Urinary bladder (tissue), 4 donors: ENCODE measurements around the gene CFAP69. TPM values are rescaled to one million over a fixed set of nuclear protein-coding genes. Genes with fewer than 3 reads are reported as not detected.
"Not testable (repeated sequence)": the region's sequence is repeated elsewhere in the genome, so short reads cannot be mapped to it uniquely, and the experiment has no call there.

Source experiments
- DNase-seq: peaks from one replicate; pipeline ENCODE4 v3.0.0-alpha.2; 2015; ENCODE audit errors: extremely low spot score
- H3K27ac ChIP-seq: one replicate; pipeline ENCODE4 v1.5.1; 2013; ENCODE audit warnings: low read depth, mild to moderate bottlenecking, moderate library complexity
- H3K36me3 ChIP-seq: one replicate; pipeline ENCODE4 v1.6.1; 2013; ENCODE audit warnings: mild to moderate bottlenecking, moderate library complexity; ENCODE audit not compliant: insufficient read depth
- H3K4me1 ChIP-seq: one replicate; pipeline ENCODE4 v1.6.1; 2013; ENCODE audit warnings: mild to moderate bottlenecking, moderate library complexity; ENCODE audit not compliant: insufficient read depth
- H3K4me3 ChIP-seq: one replicate; pipeline ENCODE4 v1.5.1; 2013; ENCODE audit warnings: low read depth, low read length
- WGBS: extraction: QIAGEN DNeasy Blood & Tissue Kit; methylation state at CpG from one replicate; pipeline ENCODE4 v1.1.7; 2013; 5-methylcytosine and 5-hydroxymethylcytosine counted together
- polyA plus RNA-seq: library from polyadenylated mRNA; stranded (reverse); fragments of 200-250 nt; gene quantifications from one replicate; pipeline ENCODE4 v1.2.3, GENCODE V29; 2013
- total RNA-seq: library from RNA; depleted of rRNA; stranded (reverse); fragments of >200 nt; gene quantifications from one replicate; pipeline ENCODE4 v1.2.3, GENCODE V29; 2014
- donor health status: healthy with polysubstance abuse.
- donor health status: healthy.

CFAP69 gene
- total and polyA plus RNA-seq, 2 donors = 2.4 to 19.1 TPM

GRCh38 chr7:90239625-90240228 lies 5.2 kb upstream of the CFAP69 start:
- Histone ChIP-seq H3K36me3 (no peaks in the 10 kb centered on the region), H3K4me1 (no peaks in the 10 kb centered on the region), H3K27ac (no peak overlapping the region), H3K4me3 (no peak overlapping the region)
- no peak for DNase-seq
- 82% methylated on average over 9 of the region's 9 CpGs for WGBS

DNA sequence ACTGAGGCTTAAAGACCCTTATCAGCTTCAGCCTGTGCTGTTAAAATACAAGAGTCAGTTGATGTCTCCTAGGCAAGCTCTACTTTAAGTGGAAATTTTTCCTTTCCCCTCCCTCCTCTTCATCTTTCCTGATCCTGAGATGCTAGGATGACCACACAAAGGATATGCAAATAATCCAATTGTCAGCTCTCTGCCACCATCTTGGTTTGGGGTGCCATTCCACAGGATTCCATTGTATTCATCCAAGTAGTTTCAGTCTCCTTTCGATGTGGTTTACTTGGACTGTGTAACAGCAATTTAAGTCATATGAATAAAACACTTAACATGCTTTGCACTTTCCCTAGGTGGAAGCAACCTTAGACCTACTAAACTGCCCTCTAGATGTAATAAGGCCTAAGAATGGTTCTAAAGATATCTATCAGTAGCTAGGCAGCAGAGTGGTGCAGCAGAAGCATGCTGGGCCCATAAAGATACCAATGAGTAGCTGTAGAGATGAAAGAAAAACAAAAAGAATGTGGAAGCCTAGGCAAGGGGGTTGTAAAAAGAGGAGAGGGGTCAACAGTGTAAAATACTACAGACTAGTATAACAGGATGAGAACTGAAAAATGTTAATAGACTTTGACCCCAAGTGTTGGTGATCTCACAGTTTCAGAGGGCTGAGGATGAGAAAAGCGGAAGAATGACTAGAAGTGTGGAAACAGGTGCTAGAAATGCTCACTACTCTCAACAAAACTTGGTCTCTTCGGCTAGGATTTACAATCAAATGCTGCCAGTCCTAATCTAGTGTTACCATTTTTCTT lies 2.4 kb upstream of the CFAP69 start:
- no peaks in the 10 kb centered on the region for H3K36me3 ChIP-seq
- WGBS = 82% methylated on average over 3 of the region's 3 CpGs
- no peak overlapping the region for H3K27ac ChIP-seq
- no peak overlapping the region for H3K4me3 ChIP-seq
- no peaks in the 10 kb centered on the region for H3K4me1 ChIP-seq
- DNase-seq = no peak

GRCh38 chr7:90243556-90243955 lies 1.4 kb upstream of the CFAP69 start:
- no peak for DNase-seq
- Histone ChIP-seq H3K27ac (no peak overlapping the region), H3K4me1 (no peaks in the 10 kb centered on the region), H3K36me3 (no peaks in the 10 kb centered on the region), H3K4me3 (no peak overlapping the region)
- 15% methylated on average over 1 of the region's 1 CpG for WGBS

- H3K27ac ChIP-seq = no peak overlapping the region
These were observed 437 bp upstream of the CFAP69 start for GRCh38 chr7:90244565-90244908.

DNA sequence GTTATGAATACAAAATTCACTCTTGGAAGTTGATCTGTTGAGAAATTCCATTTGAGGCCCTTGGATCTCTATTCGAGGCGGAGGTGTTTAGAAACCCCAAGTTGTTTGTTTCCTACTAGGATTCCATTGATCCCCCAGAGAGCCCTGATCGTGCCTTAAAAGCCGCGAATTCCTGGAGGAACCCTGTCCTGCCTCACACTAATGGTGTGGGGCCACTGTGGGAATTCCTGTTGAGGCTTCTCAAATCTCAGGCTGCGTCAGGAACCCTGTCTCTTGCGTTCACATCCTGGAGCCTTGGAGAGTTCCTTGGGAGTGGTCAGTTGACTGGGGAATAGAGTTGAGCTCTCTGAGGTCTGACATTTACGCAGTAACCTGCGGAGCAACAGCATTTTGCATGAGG lies 1.2 kb downstream of the CFAP69 start:
- Histone ChIP-seq H3K27ac (no peak overlapping the region), H3K4me3 (no peak overlapping the region), H3K4me1 (no peaks in the 10 kb centered on the region), H3K36me3 (no peaks in the 10 kb centered on the region)
- DNase-seq = no peak
- 27% methylated on average over 9 of the region's 9 CpGs for whole genome bisulfite sequencing

More at GRCh38 chr7:90244565-90244908, 437 bp upstream of the CFAP69 start:
- no peaks in the 10 kb centered on the region for H3K4me1 ChIP-seq
- whole genome bisulfite sequencing = 3% methylated on average over 6 of the region's 6 CpGs
- H3K36me3 ChIP-seq = no peaks in the 10 kb centered on the region
- no peak for DNase-seq
- H3K4me3 ChIP-seq = peak overlapping the region; percentile 86

DNA sequence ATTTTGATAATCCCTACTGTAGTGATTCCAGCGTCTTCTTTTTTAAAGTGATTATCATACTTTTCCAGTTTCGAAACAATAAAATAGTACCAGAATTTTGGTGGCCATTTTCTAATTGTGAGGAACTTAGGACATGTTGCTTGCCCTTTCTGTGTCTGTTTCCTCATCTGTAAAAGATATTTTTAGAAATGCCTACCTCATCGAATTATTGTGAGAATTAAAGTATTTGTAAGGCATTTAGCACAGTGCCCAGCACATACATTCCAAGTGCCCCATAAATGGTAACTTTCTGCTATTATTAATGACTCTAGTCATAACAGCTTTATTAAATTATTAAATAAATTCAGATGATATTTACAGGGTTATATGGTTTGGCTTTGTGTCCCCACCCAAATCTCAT lies 3.7 kb downstream of the CFAP69 start:
- H3K36me3 ChIP-seq = no peaks in the 10 kb centered on the region
- H3K27ac ChIP-seq = no peak overlapping the region
- WGBS = 80% methylated on average over 3 of the region's 3 CpGs

GRCh38 chr7:90250601-90251303 lies 5.8 kb downstream of the CFAP69 start:
- H3K4me3 ChIP-seq = no peak overlapping the region
- H3K4me1 ChIP-seq = no peaks in the 10 kb centered on the region
- WGBS = 50% methylated on average over 3 of the region's 3 CpGs
- H3K36me3 ChIP-seq = no peaks in the 10 kb centered on the region
- H3K27ac ChIP-seq = no peak overlapping the region
- DNase-seq = no peak

More for the DNA sequence above, 3.7 kb downstream of the CFAP69 start:
- DNase-seq = no peak
- no peaks in the 10 kb centered on the region for H3K4me1 ChIP-seq
- no peak overlapping the region for H3K4me3 ChIP-seq

DNA sequence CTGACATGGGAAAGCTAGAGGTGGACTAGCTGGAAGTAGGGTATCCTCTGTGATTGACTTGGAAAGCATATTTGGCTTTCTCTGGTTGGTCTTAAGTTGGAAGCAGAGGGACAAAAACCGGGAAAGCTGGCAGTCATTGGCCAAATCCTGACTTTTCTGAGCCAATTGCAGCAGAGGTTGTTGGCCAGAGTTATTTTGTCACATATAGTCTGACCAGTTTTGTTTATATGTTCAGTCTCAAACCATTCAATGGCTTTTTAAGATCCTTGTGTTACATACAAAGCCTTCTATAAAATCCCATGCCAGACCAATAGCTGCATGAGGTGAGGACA lies 6.3 kb downstream of the CFAP69 start:
- no peak for DNase-seq
- Histone ChIP-seq H3K4me1 (no peaks in the 10 kb centered on the region), H3K27ac (no peak overlapping the region)

DNA sequence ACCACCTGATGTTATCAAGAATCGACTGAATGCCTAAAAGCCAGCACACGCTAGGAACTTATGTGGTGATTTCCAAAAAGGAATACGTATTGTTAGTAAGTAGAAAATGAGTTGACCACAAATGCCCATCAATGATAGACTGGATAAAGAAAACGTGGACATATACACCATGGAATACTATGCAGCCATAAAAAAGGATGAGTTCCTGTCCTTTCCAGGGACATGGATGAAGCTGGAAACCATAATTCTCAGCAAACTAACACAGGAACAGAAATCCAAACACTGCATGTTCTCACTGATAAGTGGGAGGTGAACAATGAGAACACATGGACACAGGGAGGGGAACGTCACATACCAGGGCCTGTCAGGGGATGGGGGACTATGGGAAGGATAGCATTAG lies 11.0 kb downstream of the CFAP69 start:
- H3K27ac ChIP-seq, H3K36me3 ChIP-seq, DNase-seq, H3K4me3 ChIP-seq, H3K4me1 ChIP-seq: not testable (repeated sequence)
- WGBS = 96% methylated on average over 5 of the region's 5 CpGs

More for the DNA sequence above, 6.3 kb downstream of the CFAP69 start:
- H3K36me3 ChIP-seq = no peaks in the 10 kb centered on the region
- WGBS = 47% methylated on average over 1 of the region's 1 CpG
- H3K4me3 ChIP-seq = no peak overlapping the region

DNA sequence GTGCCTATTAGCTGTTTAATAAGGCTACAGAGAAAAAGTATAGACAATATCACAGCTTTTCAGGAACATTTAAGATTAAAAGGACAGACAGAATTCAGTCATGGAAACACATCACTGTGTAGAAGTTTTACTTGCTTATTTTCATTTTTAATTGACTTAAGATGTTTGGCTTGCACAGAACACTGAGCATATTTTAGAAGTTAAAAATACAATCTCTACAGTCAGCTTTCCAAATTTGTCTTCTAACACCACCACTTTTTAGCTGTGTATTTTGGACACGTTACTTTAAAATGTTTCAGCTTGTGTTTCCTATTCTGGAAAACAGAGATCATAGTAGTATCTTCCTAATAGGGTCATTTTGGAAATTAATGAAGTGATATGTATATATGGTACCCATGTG lies 11.8 kb downstream of the CFAP69 start:
- Histone ChIP-seq H3K27ac (no peak overlapping the region), H3K4me3 (no peak overlapping the region), H3K4me1 (no peaks in the 10 kb centered on the region), H3K36me3 (no peaks in the 10 kb centered on the region)
- no peak for DNase-seq
- WGBS = 74% methylated on average over 1 of the region's 1 CpG

DNA sequence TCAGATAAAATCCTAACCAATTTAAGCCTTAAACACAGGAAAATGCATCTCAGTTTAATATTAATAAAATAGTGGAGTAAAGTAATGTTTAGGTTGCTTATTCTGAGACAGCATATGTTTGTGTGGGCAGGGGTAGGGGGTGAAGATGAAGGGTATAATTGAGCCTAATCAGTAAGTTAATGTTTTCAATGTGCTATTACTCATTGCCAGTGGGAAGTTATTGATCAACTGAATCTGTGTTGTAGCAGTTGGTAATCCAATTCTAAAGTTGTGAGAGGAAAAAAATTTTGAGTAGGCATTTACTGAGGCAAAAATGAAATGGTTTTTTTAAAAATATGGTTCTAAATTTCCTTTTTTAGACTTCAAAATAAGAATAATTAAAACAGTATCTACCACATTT lies 16.5 kb downstream of the CFAP69 start:
- no peak overlapping the region for H3K27ac ChIP-seq
- H3K4me3 ChIP-seq = no peak overlapping the region
- no peak for DNase-seq
- no peaks in the 10 kb centered on the region for H3K4me1 ChIP-seq
- H3K36me3 ChIP-seq = no peaks in the 10 kb centered on the region

GRCh38 chr7:90262438-90262837 lies 17.5 kb downstream of the CFAP69 start:
- Histone ChIP-seq H3K36me3 (no peaks in the 10 kb centered on the region), H3K4me3 (no peak overlapping the region), H3K27ac (no peak overlapping the region), H3K4me1 (no peaks in the 10 kb centered on the region)
- DNase-seq = no peak

DNA sequence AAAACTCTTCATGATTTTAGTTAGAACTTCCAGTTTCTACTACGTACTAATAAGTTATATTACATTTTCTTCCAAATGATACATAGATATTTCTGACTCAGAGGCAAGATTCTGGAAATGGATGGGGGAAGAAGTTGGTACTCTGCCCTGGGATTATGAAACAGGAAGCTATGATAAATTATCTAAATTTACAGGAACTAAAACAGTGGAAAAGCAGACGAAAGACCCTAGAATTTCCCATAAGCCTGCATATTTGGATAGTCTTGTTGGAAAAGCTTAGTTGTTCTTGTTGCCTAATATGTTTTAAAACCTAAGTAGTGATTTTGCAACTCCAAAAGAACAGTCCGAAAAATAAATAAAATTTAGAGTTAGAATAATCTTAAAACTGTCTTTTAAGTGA lies 21.8 kb downstream of the CFAP69 start:
- no peak overlapping the region for H3K4me3 ChIP-seq
- no peak overlapping the region for H3K27ac ChIP-seq
- no peak for DNase-seq
- H3K4me1 ChIP-seq = no peaks in the 10 kb centered on the region
- no peaks in the 10 kb centered on the region for H3K36me3 ChIP-seq
- 48% methylated on average over 3 of the region's 3 CpGs for WGBS

GRCh38 chr7:90267263-90267858 lies 22.4 kb downstream of the CFAP69 start:
- no peaks in the 10 kb centered on the region for H3K36me3 ChIP-seq
- peak overlapping the region; percentile 10 for H3K27ac ChIP-seq
- H3K4me3 ChIP-seq = no peak overlapping the region
- WGBS = 78% methylated on average over 5 of the region's 5 CpGs
- no peaks in the 10 kb centered on the region for H3K4me1 ChIP-seq
- no peak for DNase-seq
